K562 (cell line): ENCODE results near the gene PPM1G. TPM values are rescaled to one million over a fixed set of nuclear protein-coding genes. Genes with fewer than 3 reads are reported as not detected.

Experiments
- ATF7 ChIP-seq: fragments of 450-650 bp; IDR thresholded peaks from 2 replicates; pipeline ENCODE4 v1.7.1; 2014; ENCODE audit warnings: mild to moderate bottlenecking, moderate library complexity
- CEBPB ChIP-seq: fragments of 450-650 bp; IDR thresholded peaks from 2 replicates; pipeline ENCODE4 v1.6.1; 2016; ENCODE audit warnings: missing genetic modification characterization, missing compliant biosample characterization
- CHCHD3 ChIP-seq: fragments of 250-450 bp; sonication (Bioruptor Pico); IDR thresholded peaks from 2 replicates; pipeline ENCODE4 v2.1.2; 2022; ENCODE audit warnings: mild to moderate bottlenecking
- KDM4B ChIP-seq, 2 experiments: fragments of 450-650 bp in 1 of 2; sonication (generic) in 1 of 2; IDR thresholded peaks; 2 replicates each; pipeline ENCODE4 v1.6.1; 2016 to 2017; ENCODE audit warnings: borderline replicate concordance in 2 of 2, antibody characterized with exemption in 1 of 2, low read depth in 1 of 2, mild to moderate bottlenecking in 1 of 2
- PRMT5 ChIP-seq: sonication (generic); formaldehyde crosslinking; IDR thresholded peaks from 2 replicates; pipeline ENCODE4 v1.5.0; 2020; ENCODE audit warnings: missing genetic modification reagents
- RBBP5 ChIP-seq: fragments of 200-600 bp; sonication (generic); IDR thresholded peaks from 2 replicates; pipeline ENCODE4 v1.6.1; 2012; ENCODE audit warnings: borderline replicate concordance, mild to moderate bottlenecking, low read length, control low read depth, inconsistent platforms; ENCODE audit not compliant: insufficient read depth, poor library complexity, severe bottlenecking
- RBM39 ChIP-seq: fragments of 200-400 bp; formaldehyde crosslinking; optimal IDR thresholded peaks from 2 replicates; pipeline ENCODE3; 2018; ENCODE audit warnings: low read depth, low read length
- SLC30A9 ChIP-seq: fragments of 250-450 bp; sonication (Bioruptor Pico); IDR thresholded peaks from 2 replicates; pipeline ENCODE4 v1.8.0; 2022; ENCODE audit warnings: mild to moderate bottlenecking, moderate library complexity
- SRF ChIP-seq, 2 experiments: fragments of 250-450, 450-650 bp in 1 of 2; sonication (Bioruptor Pico) in 1 of 2; sonication (generic) in 1 of 2; formaldehyde crosslinking; IDR thresholded peaks; 2 replicates each; pipeline versions ENCODE4 v1.5.0 to v1.5.1; 2020 to 2022; ENCODE audit warnings: mild to moderate bottlenecking in 1 of 2, missing genetic modification reagents in 1 of 2
- THRAP3 ChIP-seq: fragments of 450-650 bp; IDR thresholded peaks from 2 replicates; pipeline ENCODE4 v1.6.1; 2016; ENCODE audit warnings: mild to moderate bottlenecking, inconsistent platforms, borderline replicate concordance
- YY1 ChIP-seq, 3 experiments: IDR thresholded peaks; 2 replicates each; pipeline ENCODE4 v1.6.1; 2011; ENCODE audit warnings: low read length in 2 of 3, mild to moderate bottlenecking in 2 of 3, moderate library complexity in 2 of 3, borderline replicate concordance in 1 of 3, control low read depth in 1 of 3, low read depth in 1 of 3; ENCODE audit not compliant: insufficient read depth in 3 of 3, insufficient replicate concordance in 2 of 3, control insufficient read depth in 1 of 3, insufficient read length in 1 of 3; ENCODE audit errors: extremely low read depth in 1 of 3
- ZNF133 ChIP-seq: fragments of 250-450 bp; sonication (Bioruptor Pico); IDR thresholded peaks from 2 replicates; pipeline ENCODE4 v1.4.0; 2020; ENCODE audit warnings: mild to moderate bottlenecking
- ZNF408 ChIP-seq: fragments of 250-450 bp; sonication (Bioruptor Pico); IDR thresholded peaks from 2 replicates; pipeline ENCODE4 v1.4.0; 2020; ENCODE audit warnings: low read depth, mild to moderate bottlenecking, moderate library complexity
- ZNF561 ChIP-seq: fragments of 450-650 bp; formaldehyde crosslinking; conservative IDR thresholded peaks from 2 replicates; pipeline ENCODE4 v1.4.0; 2020; ENCODE audit warnings: mild to moderate bottlenecking, moderate library complexity
- ZNF766 ChIP-seq: fragments of 200-800 bp; sonication (Bioruptor generic); conservative IDR thresholded peaks from 2 replicates; pipeline ENCODE4 v1.6.1; 2016; ENCODE audit warnings: missing genetic modification characterization, missing compliant biosample characterization
- polyA plus RNA-seq, 8 experiments: library from polyadenylated mRNA; depleted of rRNA in 4 of 8; stranded (reverse) in 5 of 8; unstranded in 3 of 8; fragments of >200 nt; fragmentation: Nextera tagmentation in 2 of 8; fragmentation: Illumina TruSeq in 1 of 8; extraction: Ambion mirVana in 2 of 8; extraction: Trizol in 1 of 8; gene quantifications; 2 replicates each; pipeline versions ENCODE4 v1.2.1 to v1.2.3, GENCODE V29; 2011 to 2014; ENCODE audit warnings: inconsistent platforms in 1 of 8, missing spikeins in 1 of 8
- total RNA-seq, 7 experiments: library from RNA; depleted of rRNA in 6 of 7; stranded (reverse); fragments of >200 nt in 6 of 7; fragmentation: Illumina TruSeq in 2 of 7; extraction: Trizol in 2 of 7; gene quantifications; 2 replicates each; pipeline versions ENCODE4 v1.2.1 to v1.2.3, GENCODE V29; 2011 to 2021; ENCODE audit warnings: low replicate concordance in 1 of 7
- TF ChIP-seq, protein P1 (sequence below): fragments of 450-650 bp; formaldehyde crosslinking; IDR thresholded peaks from 2 replicates; pipeline ENCODE4 v1.4.0; 2020; ENCODE audit warnings: mild to moderate bottlenecking, moderate library complexity
- TF ChIP-seq, protein P2 (sequence below): fragments of 450-650 bp; IDR thresholded peaks from 2 replicates; pipeline ENCODE4 v1.6.1; 2014; ENCODE audit warnings: low read depth, mild to moderate bottlenecking, moderate library complexity, borderline replicate concordance
- TF ChIP-seq, protein P3 (sequence below): IDR thresholded peaks from 2 replicates; pipeline ENCODE4 v1.6.1; 2011; ENCODE audit not compliant: insufficient read length; ENCODE audit errors: extremely low read depth

The PPM1G gene
- total and polyA plus RNA-seq, 9 of the 15 experiments (the other 6 are each of a cell fraction or from before 2014, with no cell fraction given) = 61.7 to 230 (median 153) TPM

DNA sequence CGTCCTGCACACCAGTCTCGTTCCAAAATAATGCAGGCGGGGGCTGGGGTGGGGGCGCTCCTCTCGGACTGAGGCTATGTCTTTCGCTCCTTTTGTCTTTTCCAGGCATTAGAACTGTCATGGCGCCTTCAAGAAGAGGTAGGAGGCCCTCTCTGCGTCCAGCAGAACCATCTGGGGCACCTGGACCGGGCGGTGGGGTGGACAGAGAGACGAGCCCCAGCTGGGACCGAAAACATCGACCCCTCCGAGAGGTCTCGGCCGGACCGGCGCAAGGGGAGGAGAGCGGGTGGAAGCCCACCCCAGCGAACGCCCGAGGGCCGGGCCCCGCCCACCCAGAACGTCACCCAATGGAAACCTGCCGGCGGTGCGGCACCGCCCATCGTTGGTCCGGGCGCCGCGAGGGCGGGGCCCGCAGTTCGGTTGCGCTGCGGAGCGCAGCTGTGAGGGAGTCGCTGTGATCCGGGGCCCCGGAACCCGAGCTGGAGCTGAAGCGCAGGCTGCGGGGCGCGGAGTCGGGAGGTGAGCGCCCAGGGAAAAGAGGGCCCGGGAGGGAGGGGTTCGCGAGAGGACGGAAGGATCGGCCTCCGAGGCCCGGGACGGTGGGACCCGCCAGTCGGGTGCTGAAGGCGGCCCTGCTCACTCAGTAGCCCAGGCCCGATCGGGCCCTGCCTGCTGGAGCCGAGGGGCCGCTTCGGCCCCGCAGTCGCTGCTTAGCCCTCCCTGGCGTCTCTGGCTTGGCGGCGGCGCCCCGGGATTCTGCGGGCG is 19.0 kb upstream of the PPM1G start, which contains the start of gene NRBP1 (continued):
- TF ChIP-seq, protein P1, sequence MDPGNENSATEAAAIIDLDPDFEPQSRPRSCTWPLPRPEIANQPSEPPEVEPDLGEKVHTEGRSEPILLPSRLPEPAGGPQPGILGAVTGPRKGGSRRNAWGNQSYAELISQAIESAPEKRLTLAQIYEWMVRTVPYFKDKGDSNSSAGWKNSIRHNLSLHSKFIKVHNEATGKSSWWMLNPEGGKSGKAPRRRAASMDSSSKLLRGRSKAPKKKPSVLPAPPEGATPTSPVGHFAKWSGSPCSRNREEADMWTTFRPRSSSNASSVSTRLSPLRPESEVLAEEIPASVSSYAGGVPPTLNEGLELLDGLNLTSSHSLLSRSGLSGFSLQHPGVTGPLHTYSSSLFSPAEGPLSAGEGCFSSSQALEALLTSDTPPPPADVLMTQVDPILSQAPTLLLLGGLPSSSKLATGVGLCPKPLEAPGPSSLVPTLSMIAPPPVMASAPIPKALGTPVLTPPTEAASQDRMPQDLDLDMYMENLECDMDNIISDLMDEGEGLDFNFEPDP (CRISPR knock-in tag) = 0 out of 2 replicates have a peak, but pooled peaks have one; percentile 72
- TF ChIP-seq SRF (CRISPR knock-in tag; IDR thresholded peaks at IDR 0.05) = 0 out of 4 replicates have a peak, but pooled peaks of 1 of the 2 experiments have one; percentile 52
- TF ChIP-seq RBBP5 = peak; percentile 61
- TF ChIP-seq THRAP3 = no peak
- TF ChIP-seq, protein P2, sequence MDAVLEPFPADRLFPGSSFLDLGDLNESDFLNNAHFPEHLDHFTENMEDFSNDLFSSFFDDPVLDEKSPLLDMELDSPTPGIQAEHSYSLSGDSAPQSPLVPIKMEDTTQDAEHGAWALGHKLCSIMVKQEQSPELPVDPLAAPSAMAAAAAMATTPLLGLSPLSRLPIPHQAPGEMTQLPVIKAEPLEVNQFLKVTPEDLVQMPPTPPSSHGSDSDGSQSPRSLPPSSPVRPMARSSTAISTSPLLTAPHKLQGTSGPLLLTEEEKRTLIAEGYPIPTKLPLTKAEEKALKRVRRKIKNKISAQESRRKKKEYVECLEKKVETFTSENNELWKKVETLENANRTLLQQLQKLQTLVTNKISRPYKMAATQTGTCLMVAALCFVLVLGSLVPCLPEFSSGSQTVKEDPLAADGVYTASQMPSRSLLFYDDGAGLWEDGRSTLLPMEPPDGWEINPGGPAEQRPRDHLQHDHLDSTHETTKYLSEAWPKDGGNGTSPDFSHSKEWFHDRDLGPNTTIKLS = no peak
- TF ChIP-seq CHCHD3 (CRISPR knock-in tag) = no peak
- no peak for TF ChIP-seq SLC30A9
- TF ChIP-seq ZNF766 (CRISPR knock-in tag) = no peak
- 0 out of 4 replicates have a peak, but pooled peaks of 1 of the 2 experiments have one; percentile 45 for TF ChIP-seq KDM4B (IDR thresholded peaks at IDR 0.05; ENCODE audit: borderline replicate concordance in 2 of 2, low read depth in 1 of 2)
- TF ChIP-seq, protein P3, sequence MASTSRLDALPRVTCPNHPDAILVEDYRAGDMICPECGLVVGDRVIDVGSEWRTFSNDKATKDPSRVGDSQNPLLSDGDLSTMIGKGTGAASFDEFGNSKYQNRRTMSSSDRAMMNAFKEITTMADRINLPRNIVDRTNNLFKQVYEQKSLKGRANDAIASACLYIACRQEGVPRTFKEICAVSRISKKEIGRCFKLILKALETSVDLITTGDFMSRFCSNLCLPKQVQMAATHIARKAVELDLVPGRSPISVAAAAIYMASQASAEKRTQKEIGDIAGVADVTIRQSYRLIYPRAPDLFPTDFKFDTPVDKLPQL = no peak
- no peak for TF ChIP-seq ZNF408
- peak; percentile 86 for TF ChIP-seq ATF7
- no peak for TF ChIP-seq ZNF133 (CRISPR knock-in tag)
- no peak for TF ChIP-seq ZNF561 (CRISPR knock-in tag)
- peak; percentile 24 to 88 (median 78) for TF ChIP-seq YY1 (IDR thresholded peaks at IDR 0.05; ENCODE audit: borderline replicate concordance in 1 of 3, control insufficient read depth in 1 of 3, extremely low read depth in 1 of 3, insufficient read depth in 3 of 3, insufficient read length in 1 of 3, insufficient replicate concordance in 2 of 3, low read depth in 1 of 3, low read length in 2 of 3)
- no peak for TF ChIP-seq RBM39
- TF ChIP-seq CEBPB = no peak
- 0 out of 2 replicates have a peak, but pooled peaks have one; percentile 72 for TF ChIP-seq PRMT5 (CRISPR knock-in tag)
